Liver (tissue), 9 donors: ENCODE data around the gene ZDHHC6. TPM values are rescaled to one million over a fixed set of nuclear protein-coding genes. Genes with fewer than 3 reads are reported as not detected.

Experiments used
- DNase-seq: peaks from one replicate; pipeline ENCODE4 v3.0.0-alpha.2; 2017; ENCODE audit warnings: low spot score
- H3K27ac ChIP-seq, 2 donors: one replicate each; pipeline ENCODE4 v1.7.0; 2013; ENCODE audit warnings: inconsistent platforms in 2 of 2, low read length in 2 of 2, control low read depth in 1 of 2, low read depth in 1 of 2, mild to moderate bottlenecking in 1 of 2
- H3K27me3 ChIP-seq, 4 donors: one replicate each; pipeline versions ENCODE4 v1.6.1 to v1.7.0; 2013; ENCODE audit warnings: low read length in 3 of 4, inconsistent platforms in 1 of 4, mild to moderate bottlenecking in 1 of 4, moderate library complexity in 1 of 4; ENCODE audit not compliant: control insufficient read depth in 4 of 4, insufficient read depth in 4 of 4
- H3K36me3 ChIP-seq, 4 donors: one replicate each; pipeline versions ENCODE4 v1.6.1 to v1.7.0; 2013; ENCODE audit warnings: low read length in 3 of 4, mild to moderate bottlenecking in 3 of 4, low read depth in 1 of 4, moderate library complexity in 1 of 4; ENCODE audit not compliant: control insufficient read depth in 4 of 4, insufficient read depth in 3 of 4
- H3K4me1 ChIP-seq, 4 donors: one replicate each; pipeline versions ENCODE4 v1.6.1 to v1.7.0; 2013; ENCODE audit warnings: low read length in 3 of 4, mild to moderate bottlenecking in 3 of 4, moderate library complexity in 1 of 4; ENCODE audit not compliant: control insufficient read depth in 4 of 4, insufficient read depth in 4 of 4
- H3K4me3 ChIP-seq, 3 donors: one replicate each; pipeline versions ENCODE4 v1.6.1 to v1.7.0; 2013; ENCODE audit warnings: low read length in 3 of 3, control low read depth in 1 of 3, low read depth in 1 of 3, mild to moderate bottlenecking in 1 of 3
- H3K9ac ChIP-seq, 2 donors: one replicate each; pipeline ENCODE4 v1.7.0; 2013; ENCODE audit warnings: low read length in 2 of 2, mild to moderate bottlenecking in 2 of 2, moderate library complexity in 2 of 2, control low read depth in 1 of 2, low read depth in 1 of 2
- H3K9me3 ChIP-seq, 4 donors: one replicate each; pipeline versions ENCODE4 v1.6.1 to v1.7.0; 2013; ENCODE audit warnings: low read length in 3 of 4; ENCODE audit not compliant: control insufficient read depth in 4 of 4
- ATF3 ChIP-seq: IDR thresholded peaks from 2 replicates; pipeline ENCODE4 v1.6.1; 2016; ENCODE audit warnings: antibody characterized with exemption
- CTCF ChIP-seq: fragments of 150-350 bp; IDR thresholded peaks from 2 replicates; pipeline ENCODE4 v1.5.1; 2017; ENCODE audit warnings: improper control_type of control experiment, low read depth, low read length; ENCODE audit not compliant: missing input control
- EGR1 ChIP-seq, 2 donors: IDR thresholded peaks; 2 replicates each; pipeline ENCODE4 v1.6.1; 2016 to 2018; ENCODE audit warnings: antibody characterized with exemption in 2 of 2, low read depth in 2 of 2
- FOXA1 ChIP-seq: IDR thresholded peaks from 2 replicates; pipeline ENCODE4 v1.6.1; 2016; ENCODE audit warnings: antibody characterized with exemption
- GABPA ChIP-seq, 2 donors: IDR thresholded peaks in 1 of 2; conservative IDR thresholded peaks in 1 of 2; 2 replicates each; pipeline ENCODE4 v1.6.1; 2016; ENCODE audit warnings: antibody characterized with exemption in 2 of 2, mild to moderate bottlenecking in 1 of 2, moderate library complexity in 1 of 2
- HNF4A ChIP-seq, 2 donors: conservative IDR thresholded peaks; 2 replicates each; pipeline ENCODE4 v1.6.1; 2016; ENCODE audit warnings: antibody characterized with exemption in 2 of 2, mild to moderate bottlenecking in 2 of 2
- HNF4G ChIP-seq: IDR thresholded peaks from 2 replicates; pipeline ENCODE4 v1.6.1; 2016; ENCODE audit warnings: antibody characterized with exemption
- JUND ChIP-seq, 2 donors: IDR thresholded peaks; 2 replicates each; pipeline ENCODE4 v1.6.1; 2016; ENCODE audit warnings: antibody characterized with exemption in 2 of 2
- NR2F2 ChIP-seq: IDR thresholded peaks from 2 replicates; pipeline ENCODE4 v1.6.1; 2016; ENCODE audit warnings: antibody characterized with exemption
- RAD21 ChIP-seq, 2 donors: IDR thresholded peaks; 2 replicates each; pipeline ENCODE4 v1.6.1; 2016; ENCODE audit warnings: antibody characterized with exemption in 2 of 2, mild to moderate bottlenecking in 2 of 2
- REST ChIP-seq: IDR thresholded peaks from 2 replicates; pipeline ENCODE4 v1.6.1; 2016; ENCODE audit warnings: antibody characterized with exemption, mild to moderate bottlenecking
- RXRA ChIP-seq, 2 donors: IDR thresholded peaks; 2 replicates each; pipeline ENCODE4 v1.6.1; 2017 to 2018; ENCODE audit warnings: antibody characterized with exemption in 2 of 2, mild to moderate bottlenecking in 1 of 2
- SP1 ChIP-seq: IDR thresholded peaks from 2 replicates; pipeline ENCODE4 v1.6.1; 2018; ENCODE audit warnings: antibody characterized with exemption, mild to moderate bottlenecking
- TAF1 ChIP-seq: conservative IDR thresholded peaks from 2 replicates; pipeline ENCODE4 v1.6.1; 2016; ENCODE audit warnings: antibody characterized with exemption, mild to moderate bottlenecking
- YY1 ChIP-seq: IDR thresholded peaks from 2 replicates; pipeline ENCODE4 v1.6.1; 2016; ENCODE audit warnings: antibody characterized with exemption, mild to moderate bottlenecking
- ZBTB33 ChIP-seq: IDR thresholded peaks from 2 replicates; pipeline ENCODE4 v1.6.1; 2016; ENCODE audit warnings: antibody characterized with exemption
- WGBS: extraction: QIAGEN DNeasy Blood & Tissue Kit; methylation state at CpG from one replicate; pipeline ENCODE4 v1.1.7; 2013; 5-methylcytosine and 5-hydroxymethylcytosine counted together
- polyA plus RNA-seq, 2 donors: library from polyadenylated mRNA; stranded (reverse) in 1 of 2; unstranded in 1 of 2; fragments of 200-250 nt in 1 of 2; fragments of >200 nt in 1 of 2; fragmentation: Nextera tagmentation in 1 of 2; extraction: Ambion mirVana in 1 of 2; gene quantifications; one replicate each; pipeline versions ENCODE4 v1.2.1 to v1.2.3, GENCODE V29; 2013 to 2015
- total RNA-seq, 2 donors: library from RNA; depleted of rRNA; stranded (reverse); fragments of >200 nt; gene quantifications; one replicate each; pipeline ENCODE4 v1.2.3, GENCODE V29; 2014
- donor health status: healthy.
- donor health status: healthy.
- donor health status: healthy.
- donor health status: healthy.
- donor health status: healthy.

ZDHHC6 gene
- total and polyA plus RNA-seq, 4 donors: 13.2 to 19.4 (median 16.2) TPM

- H3K27me3 ChIP-seq: no peaks in the 10 kb centered on the region
- H3K4me3 ChIP-seq: no peak overlapping the region
- H3K4me1 ChIP-seq: peaks cover 0 to 10% (median 7%) of the 10 kb centered on the region in 4 donors
- peaks cover 0 to 23% (median 11%) of the 10 kb centered on the region in 4 donors for H3K36me3 ChIP-seq
- WGBS: 98% methylated on average over 1 of the region's 1 CpG
- H3K9me3 ChIP-seq: no peaks in the 10 kb centered on the region
- no peak overlapping the region for H3K27ac ChIP-seq
- no peak overlapping the region for H3K9ac ChIP-seq
- no peak for TF ChIP-seq SP1
- no peak for TF ChIP-seq HNF4A (conservative IDR thresholded peaks at IDR 0.05)
- no peak for TF ChIP-seq RAD21 (IDR thresholded peaks at IDR 0.05)
- DNase-seq: no peak
Observed at GRCh38 chr10:112467541-112468075, 20.9 kb upstream of the ZDHHC6 start.

- Histone ChIP-seq H3K36me3 (peaks cover 0 to 23% (median 11%) of the 10 kb centered on the region in 4 donors), H3K9ac (no peak overlapping the region), H3K27me3 (no peaks in the 10 kb centered on the region), H3K4me3 (no peak overlapping the region), H3K4me1 (peaks cover 0 to 10% (median 7%) of the 10 kb centered on the region in 4 donors), H3K9me3 (no peaks in the 10 kb centered on the region), H3K27ac (no peak overlapping the region)
- DNase-seq: no peak
- 95% methylated on average over 3 of the region's 3 CpGs for WGBS
- no peak for TF ChIP-seq TAF1
- TF ChIP-seq CTCF: no peak
- no peak for TF ChIP-seq EGR1 (IDR thresholded peaks at IDR 0.05; ENCODE audit: low read depth in 2 of 2)
- no peak for TF ChIP-seq HNF4A (conservative IDR thresholded peaks at IDR 0.05)
- no peak for TF ChIP-seq RXRA (IDR thresholded peaks at IDR 0.05)
- TF ChIP-seq FOXA1: no peak
- TF ChIP-seq ATF3: no peak
- no peak for TF ChIP-seq SP1
Observed at GRCh38 chr10:112466802-112467201, 20.1 kb upstream of the ZDHHC6 start.

GRCh38 chr10:112465299-112465883 is 18.7 kb upstream of the ZDHHC6 start:
- no peak for DNase-seq
- Histone ChIP-seq H3K4me3 (no peak overlapping the region), H3K4me1 (no peaks in the 10 kb centered on the region), H3K9me3 (no peaks in the 10 kb centered on the region), H3K27ac (no peak overlapping the region), H3K36me3 (peaks cover 0 to 23% (median 12%) of the 10 kb centered on the region in 4 donors), H3K9ac (no peak overlapping the region), H3K27me3 (no peaks in the 10 kb centered on the region)
- 96% methylated on average over 3 of the region's 3 CpGs for WGBS
- TF ChIP-seq ATF3 (no peak), RXRA (IDR thresholded peaks at IDR 0.05) (no peak), JUND (IDR thresholded peaks at IDR 0.05) (no peak), FOXA1 (no peak), RAD21 (IDR thresholded peaks at IDR 0.05) (no peak), ZBTB33 (no peak), NR2F2 (no peak), YY1 (no peak), HNF4A (conservative IDR thresholded peaks at IDR 0.05) (no peak), SP1 (no peak), CTCF (no peak), EGR1 (IDR thresholded peaks at IDR 0.05; ENCODE audit: low read depth in 2 of 2) (no peak), HNF4G (no peak), REST (no peak), GABPA (IDR thresholded peaks at IDR 0.05 in 1 of 2, conservative IDR thresholded peaks at IDR 0.05 in 1 of 2) (no peak)
